Neural cell (in vitro differentiated cells): ENCODE results near the gene CCDC102A.

Experiments used
- CTCF ChIP-seq: fragments of 450-650 bp; IDR thresholded peaks from 2 replicates; pipeline ENCODE4 v1.5.1; 2014; ENCODE audit warnings: antibody characterized with exemption, mild to moderate bottlenecking, moderate library complexity; ENCODE audit not compliant: poor library complexity, severe bottlenecking
- POLR2AphosphoS5 ChIP-seq: IDR thresholded peaks from 2 replicates; pipeline ENCODE4 v1.6.1; 2012

GRCh38 chr16:57574646-57575467 lies 38.5 kb upstream of the CCDC102A start:
- TF ChIP-seq CTCF: no peak
- TF ChIP-seq POLR2AphosphoS5: no peak
